HepG2 (cell line): Measurements from ENCODE around the gene KRTAP9-4. TPM values are rescaled to one million over a fixed set of nuclear protein-coding genes. Genes with fewer than 3 reads are reported as not detected.

ENCODE experiments used
- ATAC-seq: fragments of 200-7000 bp; cut with Tn5 transposase; 3 replicates; pipeline ENCODE4 v1.9.1; 2020; ENCODE audit warnings: mild to moderate bottlenecking, moderate library complexity
- BruUV-seq: library from RNA; stranded (reverse); fragments of 400-500 nt; replicated peaks from 2 replicates; lab custom pipeline; 2021; lab: Mats Ljungman, UMichigan
- CTCF ChIA-PET: fragments of 300-600 bp; formaldehyde crosslinking; extraction: SDS; loops from one replicate; lab custom pipeline; 2021; ENCODE audit warnings: low total read pairs, inconsistent platforms, low intra/inter-chr PET ratio; lab: Yijun Ruan, JAX
- POLR2A ChIA-PET: fragments of 350-600 bp; sonication (Branson Sonifier 250); formaldehyde crosslinking; loops from one replicate; lab custom pipeline; 2020; ENCODE audit warnings: antibody characterized with exemption, inconsistent platforms; lab: Yijun Ruan, JAX
- DNase-seq: peaks from one replicate; pipeline ENCODE4 v3.0.0-alpha.2; 2015; ENCODE audit warnings: low spot score
- FAIRE-seq: peaks from 3 replicates; lab custom pipeline; 2011; peaks lifted over from hg19 to GRCh38; lab: Jason Lieb, UNC
- H2AFZ ChIP-seq: one replicate; pipeline ENCODE4 v1.6.1; 2011; ENCODE audit warnings: low read length, inconsistent platforms
- H3K27ac ChIP-seq: fragments of 300-600 bp; 3 replicates; pipeline ENCODE4 v1.8.0; 2011; ENCODE audit warnings: mixed run types, mild to moderate bottlenecking, mixed read lengths, low read length, inconsistent platforms; ENCODE audit not compliant: insufficient read depth; ENCODE audit errors: extremely low read length
- H3K27me3 ChIP-seq, 2 experiments: fragments of 200-600 bp in 1 of 2; 2 replicates in 1 of 2; 3 replicates in 1 of 2; pipeline versions ENCODE4 v1.6.0 to v1.8.0; 2011; ENCODE audit warnings: low read length in 2 of 2, mild to moderate bottlenecking in 2 of 2, moderate library complexity in 2 of 2, inconsistent platforms in 1 of 2; ENCODE audit not compliant: insufficient read depth in 2 of 2, control insufficient read depth in 1 of 2
- H3K36me3 ChIP-seq, 2 experiments: fragments of 200-600 bp in 1 of 2; replicated peaks in 1 of 2; 2 replicates in 1 of 2; 3 replicates in 1 of 2; pipeline versions ENCODE4 v1.5.1 to v1.8.0; 2011; ENCODE audit warnings: low read length in 2 of 2, inconsistent platforms in 1 of 2; ENCODE audit not compliant: insufficient read depth in 2 of 2, control insufficient read depth in 1 of 2
- H3K4me1 ChIP-seq: 2 replicates; pipeline ENCODE4 v1.5.1; 2012; ENCODE audit warnings: low read length, inconsistent platforms; ENCODE audit not compliant: insufficient read depth
- H3K4me2 ChIP-seq: 2 replicates; pipeline ENCODE4 v1.6.0; 2011; ENCODE audit warnings: low read depth, low read length, inconsistent platforms
- H3K4me3 ChIP-seq, 3 experiments: fragments of 200-600 bp in 1 of 3; sonication (generic), shearing (Covaris generic) in 1 of 3; replicated peaks in 1 of 3; 2 replicates each; pipeline ENCODE4 v1.5.1; 2011 to 2016; ENCODE audit warnings: low read length in 3 of 3, inconsistent platforms in 2 of 3, low read depth in 2 of 3, mild to moderate bottlenecking in 2 of 3, control low read depth in 1 of 3, mixed read lengths in 1 of 3; ENCODE audit not compliant: insufficient read depth in 1 of 3
- H3K79me2 ChIP-seq: one replicate; pipeline ENCODE4 v1.6.1; 2011; ENCODE audit warnings: low read length, inconsistent platforms; ENCODE audit not compliant: insufficient read depth
- H3K9ac ChIP-seq: 2 replicates; pipeline ENCODE4 v1.6.0; 2011; ENCODE audit warnings: mild to moderate bottlenecking, low read depth, low read length, inconsistent platforms; ENCODE audit not compliant: insufficient read depth
- H3K9me3 ChIP-seq: 2 replicates; pipeline ENCODE4 v1.5.1; 2012; ENCODE audit warnings: mild to moderate bottlenecking, low read length
- H4K20me1 ChIP-seq: 2 replicates; pipeline ENCODE4 v1.6.0; 2011; ENCODE audit warnings: inconsistent platforms, mild to moderate bottlenecking, low read length, moderate library complexity; ENCODE audit not compliant: insufficient read depth
- ELF3 ChIP-seq: IDR thresholded peaks from 2 replicates; pipeline ENCODE4 v1.6.1; 2016; ENCODE audit warnings: missing genetic modification reagents, missing compliant biosample characterization
- FIP1L1 ChIP-seq: fragments of 200-400 bp; formaldehyde crosslinking; IDR thresholded peaks from 2 replicates; pipeline ENCODE4 v1.6.1; 2018; ENCODE audit warnings: low read depth, mild to moderate bottlenecking, low read length, moderate library complexity, borderline replicate concordance; ENCODE audit not compliant: insufficient read depth
- FOSL1 ChIP-seq: sonication (generic); formaldehyde crosslinking; IDR thresholded peaks from 2 replicates; pipeline ENCODE4 v1.9.0; 2021; ENCODE audit warnings: missing genetic modification reagents, borderline replicate concordance
- FOXO1 ChIP-seq: sonication (generic); formaldehyde crosslinking; IDR thresholded peaks from 2 replicates; pipeline ENCODE4 v1.4.0; 2020; ENCODE audit warnings: missing genetic modification reagents
- HIC2 ChIP-seq: sonication (generic); formaldehyde crosslinking; IDR thresholded peaks from 2 replicates; pipeline ENCODE4 v1.9.0; 2022; ENCODE audit warnings: low read depth, missing genetic modification reagents
- KLF13 ChIP-seq: sonication (generic); formaldehyde crosslinking; IDR thresholded peaks from 2 replicates; pipeline ENCODE4 v1.4.0; 2020; ENCODE audit warnings: mild to moderate bottlenecking, missing genetic modification reagents
- NFE2L2 ChIP-seq: fragments of 150-350 bp; IDR thresholded peaks from 2 replicates; pipeline ENCODE4 v1.6.1; 2014; ENCODE audit warnings: low read length
- NFIB ChIP-seq: sonication (generic); formaldehyde crosslinking; IDR thresholded peaks from 2 replicates; pipeline ENCODE4 v1.9.0; 2021; ENCODE audit warnings: missing genetic modification reagents, mild to moderate bottlenecking, borderline replicate concordance
- THAP9 ChIP-seq: sonication (generic); formaldehyde crosslinking; IDR thresholded peaks from 2 replicates; pipeline ENCODE4; 2020; ENCODE audit warnings: missing genetic modification reagents, mild to moderate bottlenecking, borderline replicate concordance
- TP53 ChIP-seq: sonication (generic); formaldehyde crosslinking; conservative IDR thresholded peaks from 2 replicates; pipeline ENCODE4 v1.4.0; 2020; ENCODE audit warnings: missing genetic modification reagents
- ZNF383 ChIP-seq: sonication (generic); formaldehyde crosslinking; IDR thresholded peaks from 2 replicates; pipeline ENCODE4 v1.4.0; 2020; ENCODE audit warnings: missing genetic modification reagents, mild to moderate bottlenecking, borderline replicate concordance
- ZNF780A ChIP-seq: sonication (generic); formaldehyde crosslinking; IDR thresholded peaks from 2 replicates; pipeline ENCODE4 v1.8.0; 2022; ENCODE audit warnings: mild to moderate bottlenecking, missing genetic modification reagents, moderate library complexity
- WGBS: methylation state at CpG from one replicate; pipeline ENCODE4 v1.1.6; 2017; ENCODE audit warnings: low lambda C conversion rate; 5-methylcytosine and 5-hydroxymethylcytosine counted together
- in situ Hi-C: cut with HindIII; loops from 2 replicates; pipeline ENCODE4 v1.10.0; 2017; ENCODE audit warnings: low pct_unique_long_range_greater_than_20kb; ENCODE audit not compliant: extremely low pct_ligation_motif_present
- intact Hi-C: fragments of 100-400 bp; cut with micrococcal nuclease; formaldehyde crosslinking; loops from one replicate; pipeline ENCODE4 v1.10.0; 2022; ENCODE audit not compliant: unreplicated experiment
- polyA plus RNA-seq, 8 experiments: library from polyadenylated mRNA; depleted of rRNA in 3 of 8; stranded (reverse) in 7 of 8; unstranded in 1 of 8; fragments of >200 nt; fragmentation: Illumina TruSeq in 4 of 8; extraction: Trizol in 4 of 8; gene quantifications; 2 replicates each; pipeline versions ENCODE4 v1.2.1 to v1.2.3, GENCODE V29; 2011 to 2016; ENCODE audit warnings: low read depth in 4 of 8, missing spikeins in 1 of 8, mixed read lengths in 1 of 8; ENCODE audit not compliant: insufficient read depth in 1 of 8
- total RNA-seq, 5 experiments: library from RNA; depleted of rRNA; stranded (reverse); fragments of >200 nt; fragmentation: Illumina TruSeq; extraction: Trizol; gene quantifications; 2 replicates each; pipeline ENCODE4 v1.2.3, GENCODE V29; 2016; ENCODE audit warnings: low read depth in 1 of 5
- TF ChIP-seq, protein P1 (sequence below): fragments of 450-650 bp; IDR thresholded peaks from 2 replicates; pipeline ENCODE4 v1.6.1; 2016
- TF ChIP-seq, protein P2 (sequence below): sonication (generic); formaldehyde crosslinking; conservative IDR thresholded peaks from 2 replicates; pipeline ENCODE4 v1.4.0; 2020; ENCODE audit warnings: missing genetic modification reagents
- TF ChIP-seq, protein P3 (sequence below): sonication (generic); formaldehyde crosslinking; IDR thresholded peaks from 2 replicates; pipeline ENCODE4 v1.8.1; 2023; ENCODE audit warnings: mild to moderate bottlenecking, missing genetic modification reagents

KRTAP9-4 gene
- total and polyA plus RNA-seq, 2 of the 13 experiments (the other 11 are each of a cell fraction or from before 2014, with no cell fraction given): not detected

- Histone ChIP-seq H3K79me2 (no peaks in the 10 kb centered on the region), H3K36me3 (no peaks in the 10 kb centered on the region), H3K9ac (no peak overlapping the region), H3K27ac (no peak overlapping the region), H3K4me1 (no peaks in the 10 kb centered on the region), H3K4me2 (no peak overlapping the region), H4K20me1 (no peaks in the 10 kb centered on the region), H2AFZ (no peak overlapping the region), H3K27me3 (peaks cover 0 to 8% of the 10 kb centered on the region in 2 experiments; a peak in 2 of 5 replicates), H3K4me3 (no peak overlapping the region), H3K9me3 (no peaks in the 10 kb centered on the region)
- ChIA-PET CTCF (no interaction called here), POLR2A (no interaction called here)
- 0% methylated on average over 1 of the region's 1 CpG for WGBS
- intact Hi-C loops: no loop called here
- ATAC-seq (no peak), FAIRE-seq (no peak), DNase-seq (no peak)
- in situ Hi-C loops: no loop called here
- no TSS peak for BruUV-seq
- TF ChIP-seq HIC2: no peak
- no peak for TF ChIP-seq ZNF383 (CRISPR knock-in tag)
- TF ChIP-seq, protein P1, sequence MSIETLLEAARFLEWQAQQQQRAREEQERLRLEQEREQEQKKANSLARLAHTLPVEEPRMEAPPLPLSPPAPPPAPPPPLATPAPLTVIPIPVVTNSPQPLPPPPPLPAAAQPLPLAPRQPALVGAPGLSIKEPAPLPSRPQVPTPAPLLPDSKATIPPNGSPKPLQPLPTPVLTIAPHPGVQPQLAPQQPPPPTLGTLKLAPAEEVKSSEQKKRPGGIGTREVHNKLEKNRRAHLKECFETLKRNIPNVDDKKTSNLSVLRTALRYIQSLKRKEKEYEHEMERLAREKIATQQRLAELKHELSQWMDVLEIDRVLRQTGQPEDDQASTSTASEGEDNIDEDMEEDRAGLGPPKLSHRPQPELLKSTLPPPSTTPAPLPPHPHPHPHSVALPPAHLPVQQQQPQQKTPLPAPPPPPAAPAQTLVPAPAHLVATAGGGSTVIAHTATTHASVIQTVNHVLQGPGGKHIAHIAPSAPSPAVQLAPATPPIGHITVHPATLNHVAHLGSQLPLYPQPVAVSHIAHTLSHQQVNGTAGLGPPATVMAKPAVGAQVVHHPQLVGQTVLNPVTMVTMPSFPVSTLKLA: no peak
- no peak for TF ChIP-seq FOXO1 (CRISPR knock-in tag)
- TF ChIP-seq KLF13: no peak
- no peak for TF ChIP-seq ZNF780A (CRISPR knock-in tag)
- TF ChIP-seq, protein P2, sequence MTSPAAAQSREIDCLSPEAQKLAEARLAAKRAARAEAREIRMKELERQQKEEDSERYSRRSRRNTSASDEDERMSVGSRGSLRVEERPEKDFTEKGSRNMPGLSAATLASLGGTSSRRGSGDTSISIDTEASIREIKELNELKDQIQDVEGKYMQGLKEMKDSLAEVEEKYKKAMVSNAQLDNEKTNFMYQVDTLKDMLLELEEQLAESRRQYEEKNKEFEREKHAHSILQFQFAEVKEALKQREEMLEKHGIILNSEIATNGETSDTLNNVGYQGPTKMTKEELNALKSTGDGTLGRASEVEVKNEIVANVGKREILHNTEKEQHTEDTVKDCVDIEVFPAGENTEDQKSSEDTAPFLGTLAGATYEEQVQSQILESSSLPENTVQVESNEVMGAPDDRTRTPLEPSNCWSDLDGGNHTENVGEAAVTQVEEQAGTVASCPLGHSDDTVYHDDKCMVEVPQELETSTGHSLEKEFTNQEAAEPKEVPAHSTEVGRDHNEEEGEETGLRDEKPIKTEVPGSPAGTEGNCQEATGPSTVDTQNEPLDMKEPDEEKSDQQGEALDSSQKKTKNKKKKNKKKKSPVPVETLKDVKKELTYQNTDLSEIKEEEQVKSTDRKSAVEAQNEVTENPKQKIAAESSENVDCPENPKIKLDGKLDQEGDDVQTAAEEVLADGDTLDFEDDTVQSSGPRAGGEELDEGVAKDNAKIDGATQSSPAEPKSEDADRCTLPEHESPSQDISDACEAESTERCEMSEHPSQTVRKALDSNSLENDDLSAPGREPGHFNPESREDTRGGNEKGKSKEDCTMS: no peak
- TF ChIP-seq, protein P3, sequence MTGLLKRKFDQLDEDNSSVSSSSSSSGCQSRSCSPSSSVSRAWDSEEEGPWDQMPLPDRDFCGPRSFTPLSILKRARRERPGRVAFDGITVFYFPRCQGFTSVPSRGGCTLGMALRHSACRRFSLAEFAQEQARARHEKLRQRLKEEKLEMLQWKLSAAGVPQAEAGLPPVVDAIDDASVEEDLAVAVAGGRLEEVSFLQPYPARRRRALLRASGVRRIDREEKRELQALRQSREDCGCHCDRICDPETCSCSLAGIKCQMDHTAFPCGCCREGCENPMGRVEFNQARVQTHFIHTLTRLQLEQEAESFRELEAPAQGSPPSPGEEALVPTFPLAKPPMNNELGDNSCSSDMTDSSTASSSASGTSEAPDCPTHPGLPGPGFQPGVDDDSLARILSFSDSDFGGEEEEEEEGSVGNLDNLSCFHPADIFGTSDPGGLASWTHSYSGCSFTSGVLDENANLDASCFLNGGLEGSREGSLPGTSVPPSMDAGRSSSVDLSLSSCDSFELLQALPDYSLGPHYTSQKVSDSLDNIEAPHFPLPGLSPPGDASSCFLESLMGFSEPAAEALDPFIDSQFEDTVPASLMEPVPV (CRISPR knock-in tag): no peak
- no peak for TF ChIP-seq FOSL1
- TF ChIP-seq ELF3 (CRISPR knock-in tag): no peak
- no peak for TF ChIP-seq TP53 (CRISPR knock-in tag)
- TF ChIP-seq THAP9 (CRISPR knock-in tag): no peak
- no peak for TF ChIP-seq NFE2L2
- no peak for TF ChIP-seq NFIB (CRISPR knock-in tag)
- TF ChIP-seq FIP1L1: no peak
Measured at GRCh38 chr17:41254861-41255260, 5.4 kb downstream of the KRTAP9-4 start.
